ENCODE data around the gene NTRK1.
A peak's percentile ranks its signal among the peaks of the same experiment; 100 is the strongest.

NTRK1 gene

GRCh38 chr1:156883919-156884318 lies 23.3 kb downstream of the NTRK1 start:
- DNase-seq, result no peak

GRCh38 chr1:156884560-156885184 lies 24.0 kb downstream of the NTRK1 start:
- no peak for DNase-seq

GRCh38 chr1:156885314-156885713 lies 24.6 kb downstream of the NTRK1 start:
- DNase-seq, result no peak

GRCh38 chr1:156885880-156886355 lies 25.3 kb downstream of the NTRK1 start:
- DNase-seq, result no peak

- no peak for DNase-seq
These were observed 26.1 kb downstream of the NTRK1 start for GRCh38 chr1:156886583-156887281.

- no peak for DNase-seq
These were observed 26.7 kb downstream of the NTRK1 start for GRCh38 chr1:156887317-156887716.

- DNase-seq, result no peak
These were observed 27.1 kb downstream of the NTRK1 start for GRCh38 chr1:156887734-156888133.

GRCh38 chr1:156889802-156890580 lies 29.3 kb downstream of the NTRK1 start:
- DNase-seq, result peak; percentile 75 to 90

- DNase-seq, result peak; percentile 84 to 92
These were observed 31.8 kb downstream of the NTRK1 start for GRCh38 chr1:156892190-156893047.

- no peak for DNase-seq
These were observed 32.6 kb downstream of the NTRK1 start, which contains the start of gene PEAR1 for GRCh38 chr1:156893048-156893953. PEAR1 (plus strand) TSS chr1:156893718; CDS start chr1:156903927, 10,209 bp downstream.

- no peak for DNase-seq
These were observed 33.3 kb downstream of the NTRK1 start for GRCh38 chr1:156894001-156894400.

GRCh38 chr1:156894711-156895454 lies 34.2 kb downstream of the NTRK1 start:
- DNase-seq, result no peak

- no peak for DNase-seq
These were observed 34.8 kb downstream of the NTRK1 start for GRCh38 chr1:156895455-156895812.

- DNase-seq, result no peak
These were observed 35.3 kb downstream of the NTRK1 start for GRCh38 chr1:156895927-156896326.

- no peak for DNase-seq
These were observed 35.9 kb downstream of the NTRK1 start for GRCh38 chr1:156896490-156897033.

- DNase-seq, result no peak
These were observed 36.6 kb downstream of the NTRK1 start for GRCh38 chr1:156897078-156897825.

GRCh38 chr1:156898161-156898566 lies 37.5 kb downstream of the NTRK1 start:
- no peak for DNase-seq

GRCh38 chr1:156898971-156899664 lies 38.5 kb downstream of the NTRK1 start:
- DNase-seq, result no peak

All from SHP77 (cell line).